ENCODE data around the gene AKR1B1. TPM values are rescaled to one million over a fixed set of nuclear protein-coding genes. Genes with fewer than 3 reads are reported as not detected.

Gene AKR1B1
- total RNA-seq, 3 donors from 2014 or later (not counting 1 experiment from before 2014, with no cell fraction given): 68.4 to 106 (median 85.1) TPM

GRCh38 chr7:134464496-134464895 lies 5.6 kb upstream of the AKR1B1 start:
- no peak for ATAC-seq
- no peak overlapping the region for H3K27ac Mint-ChIP-seq
- H3K4me1 Mint-ChIP-seq: peaks cover 3 to 8% of the 10 kb centered on the region in 2 donors
- Histone ChIP-seq H3K9me3 (ENCODE audit: control insufficient read depth, insufficient read depth, low read length) (peaks cover 11% of the 10 kb centered on the region), H3K4me1 (ENCODE audit: control insufficient read depth, insufficient read depth, low read length) (peaks cover 1% of the 10 kb centered on the region), H3K36me3 (ENCODE audit: control insufficient read depth, insufficient read depth, low read length) (no peaks in the 10 kb centered on the region), H3K27me3 (ENCODE audit: control insufficient read depth, insufficient read depth, low read length) (no peaks in the 10 kb centered on the region), H3K27ac (ENCODE audit: low read length) (no peak overlapping the region), H3K4me3 (ENCODE audit: low read length) (no peak overlapping the region)
- intact Hi-C loops (cut with micrococcal nuclease): no loop called here
- no peak for DNase-seq
- peaks cover 16% of the 10 kb centered on the region for H3K36me3 Mint-ChIP-seq
- H3K9me3 Mint-ChIP-seq: peaks cover 4 to 14% of the 10 kb centered on the region in 2 donors
- TF ChIP-seq, protein P1, sequence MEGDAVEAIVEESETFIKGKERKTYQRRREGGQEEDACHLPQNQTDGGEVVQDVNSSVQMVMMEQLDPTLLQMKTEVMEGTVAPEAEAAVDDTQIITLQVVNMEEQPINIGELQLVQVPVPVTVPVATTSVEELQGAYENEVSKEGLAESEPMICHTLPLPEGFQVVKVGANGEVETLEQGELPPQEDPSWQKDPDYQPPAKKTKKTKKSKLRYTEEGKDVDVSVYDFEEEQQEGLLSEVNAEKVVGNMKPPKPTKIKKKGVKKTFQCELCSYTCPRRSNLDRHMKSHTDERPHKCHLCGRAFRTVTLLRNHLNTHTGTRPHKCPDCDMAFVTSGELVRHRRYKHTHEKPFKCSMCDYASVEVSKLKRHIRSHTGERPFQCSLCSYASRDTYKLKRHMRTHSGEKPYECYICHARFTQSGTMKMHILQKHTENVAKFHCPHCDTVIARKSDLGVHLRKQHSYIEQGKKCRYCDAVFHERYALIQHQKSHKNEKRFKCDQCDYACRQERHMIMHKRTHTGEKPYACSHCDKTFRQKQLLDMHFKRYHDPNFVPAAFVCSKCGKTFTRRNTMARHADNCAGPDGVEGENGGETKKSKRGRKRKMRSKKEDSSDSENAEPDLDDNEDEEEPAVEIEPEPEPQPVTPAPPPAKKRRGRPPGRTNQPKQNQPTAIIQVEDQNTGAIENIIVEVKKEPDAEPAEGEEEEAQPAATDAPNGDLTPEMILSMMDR (IDR thresholded peaks at IDR 0.05): no peak
- peaks cover 6 to 10% of the 10 kb centered on the region in 2 donors for H3K27me3 Mint-ChIP-seq (ENCODE audit: low read depth in 2 of 2)
- H3K4me3 Mint-ChIP-seq: no peak overlapping the region

- Histone ChIP-seq H3K27ac (ENCODE audit: low read length) (no peak overlapping the region), H3K4me1 (ENCODE audit: control insufficient read depth, insufficient read depth, low read length) (peaks cover 3% of the 10 kb centered on the region), H3K4me3 (ENCODE audit: low read length) (no peak overlapping the region), H3K27me3 (ENCODE audit: control insufficient read depth, insufficient read depth, low read length) (no peaks in the 10 kb centered on the region), H3K9me3 (ENCODE audit: control insufficient read depth, insufficient read depth, low read length) (peaks cover 11% of the 10 kb centered on the region), H3K36me3 (ENCODE audit: control insufficient read depth, insufficient read depth, low read length) (no peaks in the 10 kb centered on the region)
- H3K36me3 Mint-ChIP-seq: peaks cover 16% of the 10 kb centered on the region
- intact Hi-C loops (cut with micrococcal nuclease): no loop called here
- peaks cover 6 to 10% of the 10 kb centered on the region in 2 donors for H3K27me3 Mint-ChIP-seq (ENCODE audit: low read depth in 2 of 2)
- DNase-seq (no peak), ATAC-seq (no peak)
- 97% methylated on average over 2 of the region's 2 CpGs for WGBS (ENCODE audit: insufficient coverage)
- H3K9me3 Mint-ChIP-seq: peaks cover 4 to 14% of the 10 kb centered on the region in 2 donors
- peaks cover 10 to 13% of the 10 kb centered on the region in 2 donors for H3K4me1 Mint-ChIP-seq
- H3K27ac Mint-ChIP-seq: no peak overlapping the region
- TF ChIP-seq, protein P1 (IDR thresholded peaks at IDR 0.05): no peak
- no peak overlapping the region for H3K4me3 Mint-ChIP-seq
Observed at GRCh38 chr7:134463751-134464150, 4.9 kb upstream of the AKR1B1 start.

GRCh38 chr7:134462337-134462925 lies 3.5 kb upstream of the AKR1B1 start:
- Mint-ChIP-seq H3K27ac (no peak overlapping the region), H3K36me3 (peaks cover 16% of the 10 kb centered on the region), H3K27me3 (ENCODE audit: low read depth in 2 of 2) (peaks cover 6% of the 10 kb centered on the region in 2 donors), H3K4me1 (peaks cover 22% of the 10 kb centered on the region in 2 donors), H3K9me3 (peaks cover 4 to 14% of the 10 kb centered on the region in 2 donors), H3K4me3 (no peak overlapping the region)
- Histone ChIP-seq H3K27me3 (ENCODE audit: control insufficient read depth, insufficient read depth, low read length) (no peaks in the 10 kb centered on the region), H3K9me3 (ENCODE audit: control insufficient read depth, insufficient read depth, low read length) (peaks cover 11% of the 10 kb centered on the region), H3K36me3 (ENCODE audit: control insufficient read depth, insufficient read depth, low read length) (no peaks in the 10 kb centered on the region), H3K4me3 (ENCODE audit: low read length) (no peak overlapping the region), H3K4me1 (ENCODE audit: control insufficient read depth, insufficient read depth, low read length) (peaks cover 14% of the 10 kb centered on the region), H3K27ac (ENCODE audit: low read length) (no peak overlapping the region)
- DNase-seq (no peak), ATAC-seq (no peak)
- intact Hi-C loops (cut with micrococcal nuclease): no loop called here
- TF ChIP-seq, protein P1 (IDR thresholded peaks at IDR 0.05): no peak
- 94% methylated on average over 4 of the region's 5 CpGs for WGBS (ENCODE audit: insufficient coverage)

DNA sequence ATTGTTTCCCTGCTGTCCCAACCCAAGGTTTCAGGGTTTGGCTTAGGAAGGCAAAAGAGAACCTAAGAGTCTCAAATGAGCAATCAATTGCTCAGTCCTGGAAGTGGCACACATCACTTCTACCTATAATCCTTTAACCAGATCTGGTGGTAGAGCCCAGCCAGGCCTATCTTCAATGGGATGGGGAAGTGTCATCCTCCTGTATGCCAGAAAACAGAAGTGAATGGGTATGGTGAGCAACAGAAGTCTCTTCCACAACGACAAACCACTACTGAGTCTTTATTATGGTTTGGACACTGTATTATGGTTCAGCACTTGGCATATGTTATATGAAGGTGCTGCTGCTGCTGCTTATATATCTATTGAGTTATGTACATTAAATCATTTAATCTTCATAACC lies 3.0 kb upstream of the AKR1B1 start:
- Histone ChIP-seq H3K27me3 (ENCODE audit: control insufficient read depth, insufficient read depth, low read length) (no peaks in the 10 kb centered on the region), H3K4me3 (ENCODE audit: low read length) (no peak overlapping the region), H3K4me1 (ENCODE audit: control insufficient read depth, insufficient read depth, low read length) (peaks cover 14% of the 10 kb centered on the region), H3K36me3 (ENCODE audit: control insufficient read depth, insufficient read depth, low read length) (no peaks in the 10 kb centered on the region), H3K9me3 (ENCODE audit: control insufficient read depth, insufficient read depth, low read length) (peaks cover 11% of the 10 kb centered on the region), H3K27ac (ENCODE audit: low read length) (no peak overlapping the region)
- ATAC-seq (no peak), DNase-seq (no peak)
- Mint-ChIP-seq H3K27ac (no peak overlapping the region), H3K9me3 (peaks cover 4 to 14% of the 10 kb centered on the region in 2 donors), H3K4me3 (no peak overlapping the region), H3K36me3 (peaks cover 16% of the 10 kb centered on the region), H3K27me3 (ENCODE audit: low read depth in 2 of 2) (peaks cover under 1 to 6% of the 10 kb centered on the region in 2 donors), H3K4me1 (peaks cover 24 to 25% of the 10 kb centered on the region in 2 donors)
- intact Hi-C loops (cut with micrococcal nuclease): no loop called here
- TF ChIP-seq, protein P1 (IDR thresholded peaks at IDR 0.05): no peak
- WGBS (ENCODE audit: insufficient coverage): no CpG with 5 or more reads among the region's 1 CpG

Data from natural killer cell (primary cell).